Neural progenitor cell (in vitro differentiated cells): ENCODE results near the gene TGM3. TPM values are rescaled to one million over a fixed set of nuclear protein-coding genes. Genes with fewer than 3 reads are reported as not detected.
A peak's percentile ranks its signal among the peaks of the same experiment; 100 is the strongest.

Experiments used
- DNase-seq: peaks from one replicate; pipeline ENCODE4 v3.0.0-alpha.2; 2016; ENCODE audit warnings: low spot score
- H2AFZ ChIP-seq: fragments of 200-600 bp; sonication (generic); replicated peaks from 2 replicates; pipeline ENCODE4 v1.6.1; 2016; ENCODE audit warnings: antibody characterized with exemption
- H3F3A ChIP-seq: fragments of 200-600 bp; sonication (generic); 2 replicates; pipeline ENCODE4 v1.6.1; 2016; ENCODE audit warnings: antibody characterized with exemption, low read depth
- H3K27ac ChIP-seq: fragments of 200-600 bp; sonication (generic); 2 replicates; pipeline ENCODE4 v1.5.1; 2016; ENCODE audit warnings: mild to moderate bottlenecking
- H3K27me3 ChIP-seq: fragments of 200-600 bp; sonication (generic); 2 replicates; pipeline ENCODE4 v1.6.1; 2016; ENCODE audit warnings: mild to moderate bottlenecking, moderate library complexity
- H3K36me3 ChIP-seq: fragments of 200-600 bp; sonication (generic); 2 replicates; pipeline ENCODE4 v1.5.1; 2016
- H3K4me1 ChIP-seq: fragments of 200-600 bp; sonication (generic); 2 replicates; pipeline ENCODE4 v1.6.1; 2016; ENCODE audit warnings: mixed run types
- H3K4me2 ChIP-seq: fragments of 200-600 bp; sonication (generic); 2 replicates; pipeline ENCODE4 v1.6.1; 2016
- H3K4me3 ChIP-seq: fragments of 200-600 bp; sonication (generic); 2 replicates; pipeline ENCODE4 v1.5.1; 2016
- H3K79me2 ChIP-seq: fragments of 200-600 bp; sonication (generic); 2 replicates; pipeline ENCODE4 v1.6.1; 2016; ENCODE audit warnings: low read depth
- H3K9ac ChIP-seq: fragments of 200-600 bp; sonication (generic); 2 replicates; pipeline ENCODE4 v1.6.1; 2016
- H3K9me3 ChIP-seq: fragments of 200-600 bp; sonication (generic); 2 replicates; pipeline ENCODE4 v1.5.1; 2016; ENCODE audit warnings: low read depth
- H4K20me1 ChIP-seq: fragments of 200-600 bp; sonication (generic); 2 replicates; pipeline ENCODE4 v1.6.1; 2016; ENCODE audit warnings: low read depth
- H3K27ac Mint-ChIP-seq: 3 replicates; pipeline ENCODE4 v1.8.0; 2021; ENCODE audit warnings: mixed read lengths
- H3K27me3 Mint-ChIP-seq: 2 replicates; pipeline ENCODE4 v1.8.0; 2022; ENCODE audit warnings: low read depth, mild to moderate bottlenecking, inconsistent platforms, moderate library complexity, mixed read lengths; ENCODE audit not compliant: insufficient read depth
- H3K36me3 Mint-ChIP-seq: 3 replicates; pipeline ENCODE4 v1.8.0; 2021; ENCODE audit warnings: mixed read lengths
- H3K4me1 Mint-ChIP-seq: 3 replicates; pipeline ENCODE4 v1.8.0; 2021; ENCODE audit warnings: mixed read lengths
- H3K4me3 Mint-ChIP-seq: 3 replicates; pipeline ENCODE4 v1.8.0; 2021; ENCODE audit warnings: mild to moderate bottlenecking, moderate library complexity, mixed read lengths
- H3K9me3 Mint-ChIP-seq: 3 replicates; pipeline ENCODE4 v1.8.0; 2020; ENCODE audit warnings: mixed read lengths
- CTCF ChIP-seq: fragments of 200-600 bp; sonication (generic); IDR thresholded peaks from 2 replicates; pipeline ENCODE4 v1.5.1; 2017; ENCODE audit warnings: antibody characterized with exemption, mild to moderate bottlenecking
- EZH2 ChIP-seq: fragments of 200-600 bp; sonication (generic); IDR thresholded peaks from 2 replicates; pipeline ENCODE4 v1.6.1; 2017; ENCODE audit warnings: antibody characterized with exemption, mild to moderate bottlenecking, moderate library complexity
- EZH2phosphoT487 ChIP-seq: fragments of 200-600 bp; sonication (generic); IDR thresholded peaks from 2 replicates; pipeline ENCODE4 v1.6.1; 2017; ENCODE audit warnings: antibody characterized with exemption
- total RNA-seq: library from RNA; depleted of rRNA; stranded (reverse); fragments of >200 nt; gene quantifications from 2 replicates; pipeline ENCODE4 v1.2.3, GENCODE V29; 2015; ENCODE audit warnings: low replicate concordance

The TGM3 gene
- total RNA-seq, 1 donor from 2014 or later = not detected

GRCh38 chr20:2282181-2282580 lies 13.6 kb upstream of the TGM3 start:
- Histone ChIP-seq H3K4me3 (no peak overlapping the region), H3K4me1 (no peaks in the 10 kb centered on the region), H3K9ac (no peak overlapping the region), H3K9me3 (no peaks in the 10 kb centered on the region), H3K4me2 (no peak overlapping the region), H3K36me3 (no peaks in the 10 kb centered on the region), H3K27ac (no peak overlapping the region), H3F3A (no peaks in the 10 kb centered on the region), H3K79me2 (no peaks in the 10 kb centered on the region), H2AFZ (no peak overlapping the region), H3K27me3 (no peaks in the 10 kb centered on the region), H4K20me1 (no peaks in the 10 kb centered on the region)
- Mint-ChIP-seq H3K4me1 (peaks cover 4% of the 10 kb centered on the region), H3K36me3 (no peaks in the 10 kb centered on the region), H3K27me3 (peaks cover 2% of the 10 kb centered on the region), H3K9me3 (no peaks in the 10 kb centered on the region), H3K27ac (peak overlapping the region; percentile 21), H3K4me3 (no peak overlapping the region)
- no peak for DNase-seq
- TF ChIP-seq CTCF (no peak), EZH2 (no peak), EZH2phosphoT487 (no peak)

GRCh38 chr20:2283706-2284423 lies 11.9 kb upstream of the TGM3 start:
- DNase-seq = no peak
- no peaks in the 10 kb centered on the region for H3K4me1 ChIP-seq
- no peak overlapping the region for H3K4me3 ChIP-seq
- no peaks in the 10 kb centered on the region for H4K20me1 ChIP-seq
- H3K4me1 Mint-ChIP-seq = peaks cover 4% of the 10 kb centered on the region
- H3K36me3 ChIP-seq = no peaks in the 10 kb centered on the region
- no peaks in the 10 kb centered on the region for H3K9me3 ChIP-seq
- no peak overlapping the region for H3K4me2 ChIP-seq
- no peaks in the 10 kb centered on the region for H3K9me3 Mint-ChIP-seq
- no peak overlapping the region for H3K27ac Mint-ChIP-seq
- H3K79me2 ChIP-seq = no peaks in the 10 kb centered on the region
- H3K4me3 Mint-ChIP-seq = no peak overlapping the region
- peaks cover 2% of the 10 kb centered on the region for H3K27me3 Mint-ChIP-seq
- H3F3A ChIP-seq = no peaks in the 10 kb centered on the region
- H2AFZ ChIP-seq = no peak overlapping the region
- H3K9ac ChIP-seq = no peak overlapping the region
- no peaks in the 10 kb centered on the region for H3K36me3 Mint-ChIP-seq
- H3K27me3 ChIP-seq = no peaks in the 10 kb centered on the region
- H3K27ac ChIP-seq = no peak overlapping the region
- TF ChIP-seq EZH2phosphoT487 = no peak
- TF ChIP-seq EZH2 = no peak
- no peak for TF ChIP-seq CTCF

- no peak for DNase-seq
Observed at GRCh38 chr20:2285193-2285592, 10.6 kb upstream of the TGM3 start.

DNA sequence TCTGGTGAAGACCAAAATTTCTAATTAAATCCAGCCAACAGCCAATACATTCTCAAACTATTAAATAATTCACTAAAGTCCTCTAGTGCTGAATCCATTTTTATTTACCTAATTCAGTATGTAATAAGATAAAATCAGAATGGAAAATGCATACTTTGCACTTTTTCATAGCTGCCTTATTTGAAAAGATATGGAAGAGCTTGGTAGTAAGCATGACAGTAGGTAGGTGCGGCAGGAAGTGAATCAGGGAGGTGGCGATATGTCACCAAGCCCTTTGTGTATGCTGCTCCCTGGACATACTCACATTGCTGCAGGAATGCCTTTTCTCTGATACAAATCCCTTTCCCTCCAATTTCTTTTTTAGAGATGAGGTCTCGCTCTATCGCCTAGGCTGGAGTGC lies 10.2 kb upstream of the TGM3 start:
- no peaks in the 10 kb centered on the region for H3K4me1 ChIP-seq
- peaks cover 2% of the 10 kb centered on the region for H3K27me3 Mint-ChIP-seq
- H3K27ac ChIP-seq = no peak overlapping the region
- H4K20me1 ChIP-seq = no peaks in the 10 kb centered on the region
- no peaks in the 10 kb centered on the region for H3K36me3 Mint-ChIP-seq
- H2AFZ ChIP-seq = no peak overlapping the region
- DNase-seq = no peak
- no peak overlapping the region for H3K4me3 ChIP-seq
- no peaks in the 10 kb centered on the region for H3K27me3 ChIP-seq
- H3K9me3 Mint-ChIP-seq = no peaks in the 10 kb centered on the region
- H3K4me3 Mint-ChIP-seq = no peak overlapping the region
- no peaks in the 10 kb centered on the region for H3K79me2 ChIP-seq
- no peak for TF ChIP-seq CTCF
- TF ChIP-seq EZH2 = no peak
- TF ChIP-seq EZH2phosphoT487 = no peak
- no peaks in the 10 kb centered on the region for H3F3A ChIP-seq
- peaks cover 4% of the 10 kb centered on the region for H3K4me1 Mint-ChIP-seq
- no peak overlapping the region for H3K9ac ChIP-seq
- no peak overlapping the region for H3K4me2 ChIP-seq
- no peak overlapping the region for H3K27ac Mint-ChIP-seq
- H3K9me3 ChIP-seq = no peaks in the 10 kb centered on the region
- H3K36me3 ChIP-seq = no peaks in the 10 kb centered on the region

More at GRCh38 chr20:2285193-2285592, 10.6 kb upstream of the TGM3 start:
- Mint-ChIP-seq H3K27ac (no peak overlapping the region), H3K4me1 (peaks cover 4% of the 10 kb centered on the region), H3K36me3 (no peaks in the 10 kb centered on the region), H3K4me3 (no peak overlapping the region), H3K27me3 (peaks cover 2% of the 10 kb centered on the region), H3K9me3 (no peaks in the 10 kb centered on the region)
- H4K20me1 ChIP-seq = no peaks in the 10 kb centered on the region
- no peak overlapping the region for H3K4me3 ChIP-seq
- no peaks in the 10 kb centered on the region for H3K4me1 ChIP-seq
- no peaks in the 10 kb centered on the region for H3F3A ChIP-seq
- H3K9ac ChIP-seq = no peak overlapping the region
- no peaks in the 10 kb centered on the region for H3K79me2 ChIP-seq
- H3K27ac ChIP-seq = no peak overlapping the region
- H3K36me3 ChIP-seq = no peaks in the 10 kb centered on the region
- H3K4me2 ChIP-seq = no peak overlapping the region
- H3K27me3 ChIP-seq = no peaks in the 10 kb centered on the region
- H2AFZ ChIP-seq = no peak overlapping the region
- H3K9me3 ChIP-seq = no peaks in the 10 kb centered on the region
- TF ChIP-seq EZH2phosphoT487 = no peak
- no peak for TF ChIP-seq EZH2
